ENCODE measurements around the gene SORCS3. TPM values are rescaled to one million over a fixed set of nuclear protein-coding genes. Genes with fewer than 3 reads are reported as not detected.

Gene SORCS3
- total RNA-seq, 1 experiment from 2014 or later, result not detected

GRCh38 chr10:104646146-104646545 lies 5.1 kb downstream of the SORCS3 start:
- no peak for ATAC-seq
- in situ Hi-C loops (cut with HindIII; ENCODE audit: low pct_unique_long_range_greater_than_20kb, low sequenced_read_pairs) (no loop called here), intact Hi-C loops (cut with micrococcal nuclease; ENCODE audit: unreplicated experiment) (no loop called here)
- no TSS peak for BruUV-seq (replicated peaks)
- no peaks in the 10 kb centered on the region for H3K36me3 ChIP-seq (ENCODE audit: control insufficient read depth, insufficient read depth, low read length)
- H3K9me3 ChIP-seq (ENCODE audit: control insufficient read depth, insufficient read depth, low read depth, low read length), result no peaks in the 10 kb centered on the region
- H3K27ac ChIP-seq (ENCODE audit: low read length), result no peak overlapping the region
- ChIA-PET CTCF (no interaction called here), POLR2A (no interaction called here)
- no peak overlapping the region for H3K4me3 ChIP-seq (ENCODE audit: low read depth in 2 of 2, low read length in 2 of 2)
- H3K4me1 ChIP-seq (ENCODE audit: control insufficient read depth, insufficient read depth, low read length), result no peaks in the 10 kb centered on the region
- peaks cover 14% of the 10 kb centered on the region for H3K27me3 ChIP-seq (ENCODE audit: control insufficient read depth, insufficient read depth, low read length)
- TF ChIP-seq CTCF (IDR thresholded peaks at IDR 0.05) (no peak), SIN3A (IDR thresholded peaks at IDR 0.05; ENCODE audit: borderline replicate concordance, insufficient read depth, low read depth, low read length) (no peak), REST (IDR thresholded peaks at IDR 0.05; ENCODE audit: insufficient read depth in 1 of 2, low read depth in 2 of 2, low read length in 1 of 2) (no peak), POLR2AphosphoS5 (IDR thresholded peaks at IDR 0.05; ENCODE audit: low read depth, low read length) (no peak), TCF7L2 (IDR thresholded peaks at IDR 0.05; ENCODE audit: low read depth, low read length) (no peak)
- DNase-seq (ENCODE audit: low read depth, low spot score), result no peak

- in situ Hi-C loops (cut with HindIII; ENCODE audit: low pct_unique_long_range_greater_than_20kb, low sequenced_read_pairs) (no loop called here), intact Hi-C loops (cut with micrococcal nuclease; ENCODE audit: unreplicated experiment) (no loop called here)
- no peak overlapping the region for H3K27ac ChIP-seq (ENCODE audit: low read length)
- ChIA-PET POLR2A (no interaction called here), CTCF (no interaction called here)
- no peak for ATAC-seq
- peaks cover 14% of the 10 kb centered on the region for H3K27me3 ChIP-seq (ENCODE audit: control insufficient read depth, insufficient read depth, low read length)
- no peaks in the 10 kb centered on the region for H3K9me3 ChIP-seq (ENCODE audit: control insufficient read depth, insufficient read depth, low read depth, low read length)
- no peak for DNase-seq (ENCODE audit: low read depth, low spot score)
- H3K36me3 ChIP-seq (ENCODE audit: control insufficient read depth, insufficient read depth, low read length), result no peaks in the 10 kb centered on the region
- H3K4me3 ChIP-seq (ENCODE audit: low read depth in 2 of 2, low read length in 2 of 2), result no peak overlapping the region
- no peak for TF ChIP-seq POLR2AphosphoS5 (IDR thresholded peaks at IDR 0.05; ENCODE audit: low read depth, low read length)
- H3K4me1 ChIP-seq (ENCODE audit: control insufficient read depth, insufficient read depth, low read length), result no peaks in the 10 kb centered on the region
- no TSS peak for BruUV-seq (replicated peaks)
These were observed 7.3 kb downstream of the SORCS3 start for GRCh38 chr10:104648421-104648820.

GRCh38 chr10:104650072-104650471 lies 9.0 kb downstream of the SORCS3 start:
- in situ Hi-C loops (cut with HindIII; ENCODE audit: low pct_unique_long_range_greater_than_20kb, low sequenced_read_pairs) (no loop called here), intact Hi-C loops (cut with micrococcal nuclease; ENCODE audit: unreplicated experiment) (no loop called here)
- ChIA-PET POLR2A (no interaction called here), CTCF (no interaction called here)
- Histone ChIP-seq H3K9me3 (ENCODE audit: control insufficient read depth, insufficient read depth, low read depth, low read length) (no peaks in the 10 kb centered on the region), H3K27ac (ENCODE audit: low read length) (no peak overlapping the region), H3K27me3 (ENCODE audit: control insufficient read depth, insufficient read depth, low read length) (peaks cover 14% of the 10 kb centered on the region), H3K4me3 (ENCODE audit: low read depth in 2 of 2, low read length in 2 of 2) (no peak overlapping the region), H3K36me3 (ENCODE audit: control insufficient read depth, insufficient read depth, low read length) (no peaks in the 10 kb centered on the region), H3K4me1 (ENCODE audit: control insufficient read depth, insufficient read depth, low read length) (no peaks in the 10 kb centered on the region)
- BruUV-seq (replicated peaks), result no TSS peak
- DNase-seq (ENCODE audit: low read depth, low spot score) (no peak), ATAC-seq (peak; percentile 53; the same call in 1 of the 2 replicates)
- TF ChIP-seq TCF7L2 (IDR thresholded peaks at IDR 0.05; ENCODE audit: low read depth, low read length) (no peak), POLR2AphosphoS5 (IDR thresholded peaks at IDR 0.05; ENCODE audit: low read depth, low read length) (no peak), REST (IDR thresholded peaks at IDR 0.05; ENCODE audit: insufficient read depth in 1 of 2, low read depth in 2 of 2, low read length in 1 of 2) (no peak), CTCF (IDR thresholded peaks at IDR 0.05) (peak; percentile 58)
